ENCODE measurements around the gene HSD3B2.
A peak's percentile ranks its signal among the peaks of the same experiment; 100 is the strongest.

HSD3B2 gene

GRCh38 chr1:119397986-119398385 is 17.0 kb upstream of the HSD3B2 start:
- DNase-seq = no peak

- no peak for DNase-seq
These were observed 10.2 kb upstream of the HSD3B2 start for GRCh38 chr1:119404736-119405135.

DNA sequence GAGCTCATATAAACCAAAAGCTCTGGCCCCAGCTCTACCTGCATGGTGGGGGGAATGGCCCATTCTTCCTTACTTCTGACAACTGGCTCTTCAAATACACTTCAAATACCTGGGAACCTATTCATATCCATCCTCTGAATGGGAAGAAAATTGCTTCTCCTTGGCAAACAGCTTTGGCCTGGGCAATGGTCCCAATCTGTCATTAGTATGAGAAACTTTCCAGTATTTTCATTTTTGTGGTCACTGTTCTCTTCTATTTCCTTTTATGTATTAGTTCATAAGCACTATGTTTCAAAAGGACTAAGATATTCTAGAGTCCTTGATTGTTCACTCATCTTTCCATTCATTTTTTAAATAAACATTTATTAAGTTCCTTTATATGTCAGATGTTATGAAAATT is 5.2 kb upstream of the HSD3B2 start:
- peak; percentile 73 for DNase-seq

- DNase-seq = no peak
These were observed 4.0 kb upstream of the HSD3B2 start for GRCh38 chr1:119410961-119411360.

GRCh38 chr1:119416006-119416640 is 1.2 kb downstream of the HSD3B2 start:
- no peak for DNase-seq

DNA sequence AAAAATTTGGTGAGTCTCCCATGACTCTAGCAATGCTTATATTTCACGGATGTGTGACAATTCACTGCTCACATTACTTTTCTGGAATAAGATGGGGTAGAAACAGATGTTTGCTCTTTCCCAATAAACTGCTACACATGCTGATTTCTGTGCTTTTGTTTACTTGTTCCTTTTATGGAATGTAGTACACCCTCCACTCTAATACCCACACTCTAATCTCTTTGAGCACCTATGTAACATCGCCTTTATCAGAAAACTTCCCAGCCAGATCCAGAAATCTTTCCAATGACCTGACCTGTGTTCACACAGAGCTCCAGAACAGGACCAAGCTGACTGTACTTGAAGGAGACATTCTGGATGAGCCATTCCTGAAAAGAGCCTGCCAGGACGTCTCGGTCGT is 4.2 kb downstream of the HSD3B2 start:
- no peak for DNase-seq

DNA sequence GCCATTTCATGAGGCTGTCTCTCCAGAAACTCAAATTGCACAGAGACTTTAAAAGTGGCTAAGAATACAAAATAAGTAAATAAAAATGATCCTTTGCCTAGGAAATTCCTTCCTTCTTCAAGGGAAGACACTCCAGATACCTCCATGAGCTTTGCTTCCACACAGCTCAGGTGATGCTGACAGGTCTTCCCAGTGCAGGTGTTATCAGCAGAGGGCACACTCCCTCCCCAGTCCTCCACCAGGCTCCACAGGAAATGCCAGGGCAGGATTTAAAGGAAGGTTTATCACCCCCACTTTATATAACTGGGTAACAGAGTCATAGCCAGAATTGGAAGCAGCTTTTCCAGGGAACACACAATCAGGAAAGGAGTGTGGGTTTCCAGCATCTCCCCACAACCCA is 5.7 kb downstream of the HSD3B2 start:
- no peak for DNase-seq

GRCh38 chr1:119422631-119423030 is 7.7 kb downstream of the HSD3B2 start:
- no peak for DNase-seq

DNA sequence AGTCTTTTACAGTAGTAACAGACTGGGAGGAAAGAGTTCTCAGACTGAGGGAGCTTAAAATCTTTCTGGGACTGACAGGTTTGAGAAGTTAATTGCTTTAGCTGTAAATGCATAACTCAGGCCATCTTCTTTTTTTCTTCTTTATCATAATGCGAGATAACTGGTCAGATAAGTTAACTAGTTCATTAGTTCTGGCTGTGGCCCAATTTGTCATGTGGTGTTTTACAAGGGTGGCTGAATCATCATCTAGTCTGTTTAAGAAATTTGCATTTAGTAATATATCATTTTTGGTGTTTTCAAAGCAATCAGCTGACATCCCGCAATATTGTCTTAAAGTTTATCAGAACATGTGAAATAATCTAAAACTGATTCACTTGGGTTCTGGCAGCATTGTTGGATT is 14.0 kb downstream of the HSD3B2 start:
- DNase-seq = no peak

DNA sequence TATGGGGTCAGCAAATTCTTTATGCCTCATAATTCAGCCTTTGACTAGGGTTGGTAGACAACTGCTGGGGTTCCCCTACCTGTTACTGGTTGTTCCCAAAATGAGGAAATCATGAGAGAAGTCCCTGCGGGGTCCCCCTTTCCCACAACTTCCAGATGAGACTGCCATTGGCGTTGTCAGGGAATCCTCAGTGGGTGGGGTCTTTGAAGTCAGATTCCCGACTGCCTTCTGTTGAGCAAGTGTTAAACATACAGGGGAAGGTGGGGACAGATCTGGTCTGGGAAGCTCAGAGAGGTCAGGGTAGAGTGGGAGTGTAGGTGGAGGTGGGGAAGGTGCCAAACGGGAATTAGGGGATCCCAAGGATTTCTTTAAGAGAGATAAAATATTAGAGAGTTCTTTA is 14.7 kb downstream of the HSD3B2 start:
- DNase-seq = no peak

GRCh38 chr1:119430486-119430885 is 15.5 kb downstream of the HSD3B2 start:
- no peak for DNase-seq

DNA sequence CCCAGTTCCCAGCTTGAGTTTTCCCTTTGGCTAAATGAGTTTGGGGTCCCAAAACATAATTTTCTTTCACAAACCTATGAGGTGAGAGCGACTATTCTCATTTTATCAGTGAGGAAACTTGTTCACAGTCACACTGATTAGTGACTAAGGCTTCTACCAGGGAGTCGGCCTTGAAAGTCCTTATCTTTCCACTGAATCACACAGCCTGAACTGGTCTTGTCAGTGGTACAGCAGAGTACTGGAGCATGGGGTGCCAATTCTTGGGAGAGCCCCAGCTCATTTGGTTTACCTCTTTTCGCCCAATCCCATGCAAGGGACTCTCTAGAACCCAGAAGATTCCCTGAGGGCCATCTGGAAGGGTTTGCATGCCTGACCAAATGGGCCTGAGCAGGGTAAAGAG is 16.9 kb downstream of the HSD3B2 start:
- no peak for DNase-seq

- DNase-seq = no peak
These were observed 20.1 kb downstream of the HSD3B2 start for GRCh38 chr1:119435052-119435451.

GRCh38 chr1:119438761-119439160 is 23.8 kb downstream of the HSD3B2 start:
- DNase-seq = no peak

DNA sequence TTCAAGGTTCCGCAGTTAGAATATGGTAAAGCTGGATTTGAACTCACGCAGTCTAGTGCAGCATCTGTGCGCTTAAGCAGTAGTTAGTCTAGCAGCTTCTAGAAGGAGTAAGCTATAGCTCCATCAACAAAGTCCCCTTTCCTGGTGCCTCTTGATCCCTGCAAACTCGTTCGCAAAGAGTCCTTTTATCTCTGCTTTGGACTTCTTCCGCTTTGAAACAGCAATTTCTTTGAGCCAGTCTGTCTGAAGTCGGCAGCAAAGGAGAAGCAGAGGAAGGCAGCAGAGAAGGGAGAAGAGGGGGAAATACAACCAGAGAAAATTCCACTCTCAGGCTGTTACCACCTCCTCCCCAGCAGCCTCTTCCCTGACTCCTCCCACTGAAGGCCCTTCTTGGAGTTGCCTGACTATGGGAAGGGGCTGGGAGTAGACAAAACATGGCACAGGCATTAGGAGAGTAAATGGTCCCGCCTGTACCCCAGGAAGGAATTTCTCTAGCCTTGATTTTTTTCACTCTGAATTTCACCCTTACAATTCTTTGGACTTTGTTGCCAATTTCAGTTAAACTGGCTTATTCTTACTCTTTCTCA is 25.9 kb downstream of the HSD3B2 start:
- no peak for DNase-seq

DNA sequence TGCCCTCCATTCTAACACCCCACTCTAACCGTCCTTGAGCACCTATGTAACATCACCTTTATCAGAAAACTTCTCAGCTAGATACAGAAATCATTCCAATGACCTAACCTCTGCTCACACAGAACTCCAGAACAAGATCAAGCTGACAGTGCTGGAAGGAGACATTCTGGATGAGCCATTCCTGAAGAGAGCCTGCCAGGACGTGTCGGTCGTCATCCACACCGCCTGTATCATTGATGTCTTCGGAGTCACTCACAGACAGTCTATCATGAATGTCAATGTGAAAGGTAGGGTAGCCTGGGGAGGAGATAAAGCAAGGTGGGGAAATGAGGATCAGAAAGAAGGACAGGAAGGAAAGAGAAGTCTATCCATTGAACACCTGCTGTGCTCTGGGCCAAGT is 27.8 kb downstream of the HSD3B2 start:
- no peak for DNase-seq

GRCh38 chr1:119446321-119446720 is 31.4 kb downstream of the HSD3B2 start:
- no peak for DNase-seq

GRCh38 chr1:119447344-119448126 is 32.6 kb downstream of the HSD3B2 start:
- no peak for DNase-seq

GRCh38 chr1:119448127-119448511 is 33.2 kb downstream of the HSD3B2 start:
- DNase-seq = no peak

- no peak for DNase-seq
These were observed 35.0 kb downstream of the HSD3B2 start for GRCh38 chr1:119449971-119450370.

DNA sequence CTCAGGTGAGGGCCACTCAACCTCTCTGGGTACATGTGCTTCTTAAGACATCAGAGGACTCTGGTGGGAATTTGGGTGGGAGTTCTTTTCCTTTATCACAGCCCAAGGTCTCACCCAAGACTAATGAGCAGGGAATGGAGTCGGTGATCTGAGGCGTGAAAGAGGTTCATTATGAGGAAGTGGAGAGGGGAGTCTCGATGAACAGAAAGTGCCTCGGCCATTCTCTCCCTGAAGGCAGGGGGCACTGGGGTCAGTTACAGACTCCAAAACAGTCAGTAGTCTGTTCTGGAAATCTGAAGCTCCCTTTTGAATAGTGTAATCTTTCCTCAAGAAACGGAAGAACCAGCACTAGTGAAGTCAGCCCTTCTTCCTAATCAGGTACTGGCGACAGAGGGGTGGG is 36.2 kb downstream of the HSD3B2 start:
- no peak for DNase-seq

DNA sequence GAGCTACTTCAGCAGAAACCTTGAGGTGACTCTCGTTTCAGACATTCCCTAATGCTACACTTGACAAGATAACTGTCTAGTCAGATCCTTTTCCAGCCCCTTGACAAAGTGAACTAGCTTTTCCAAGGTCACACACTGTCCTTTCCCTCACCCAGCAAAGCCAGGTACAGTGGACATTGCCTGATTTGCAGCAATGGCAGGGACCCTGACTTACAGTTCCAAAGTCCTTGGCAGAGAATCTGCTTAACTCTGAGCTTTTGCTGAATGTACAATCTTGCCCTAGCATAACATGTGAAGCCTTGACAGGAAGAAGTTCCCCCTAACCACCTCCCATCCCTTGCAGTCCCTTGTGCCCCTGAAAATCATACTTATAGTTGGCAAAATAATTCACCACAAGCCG is 37.1 kb downstream of the HSD3B2 start:
- no peak for DNase-seq

- peak; percentile 84 for DNase-seq
These were observed 38.1 kb downstream of the HSD3B2 start for GRCh38 chr1:119453021-119453420.

- DNase-seq = no peak
These were observed 48.0 kb downstream of the HSD3B2 start for GRCh38 chr1:119462964-119463363.
